Activated naive CD4-positive, alpha-beta T cell treated with anti-CD3 and anti-CD28 coated beads, Interleukin-2, amount 50 U/mL, for 16 hours (primary cell): ENCODE measurements around the gene HTR5A.
"Not testable (repeated sequence)": the region's sequence is repeated elsewhere in the genome, so short reads cannot be mapped to it uniquely, and the experiment has no call there.

Experiments
- DNase-seq: peaks from one replicate; pipeline ENCODE4 v3.0.0-alpha.2; 2020

The HTR5A gene

GRCh38 chr7:155069992-155070751 is at the start of gene HTR5A:
TSS of gene HTR5A (plus strand) at chr7:155070324. CDS start at chr7:155070900, 576 bp downstream.
- peak; percentile 81 for DNase-seq

- no peak for DNase-seq
These were observed 49.1 kb upstream of the HTR5A start for GRCh38 chr7:155020996-155021395.

- DNase-seq = no peak
These were observed 48.4 kb upstream of the HTR5A start for GRCh38 chr7:155021699-155022145.

GRCh38 chr7:155027879-155028278 is 42.2 kb upstream of the HTR5A start:
- no peak for DNase-seq

GRCh38 chr7:155032978-155033377 is 37.1 kb upstream of the HTR5A start:
- DNase-seq = no peak

GRCh38 chr7:155034495-155034894 is 35.6 kb upstream of the HTR5A start:
- not testable (repeated sequence) for DNase-seq

- DNase-seq = no peak
These were observed 31.8 kb upstream of the HTR5A start for GRCh38 chr7:155038335-155038734.

GRCh38 chr7:155043756-155044155 is 26.4 kb upstream of the HTR5A start:
- DNase-seq = no peak

GRCh38 chr7:155048006-155048405 is 22.1 kb upstream of the HTR5A start:
- DNase-seq = no peak

GRCh38 chr7:155051355-155051754 is 18.8 kb upstream of the HTR5A start:
- no peak for DNase-seq

GRCh38 chr7:155053002-155053401 is 17.1 kb upstream of the HTR5A start:
- DNase-seq = no peak

- DNase-seq = no peak
These were observed 15.4 kb upstream of the HTR5A start for GRCh38 chr7:155054761-155055160.

GRCh38 chr7:155057076-155057475 is 13.0 kb upstream of the HTR5A start:
- DNase-seq = no peak

GRCh38 chr7:155058896-155059295 is 11.2 kb upstream of the HTR5A start:
- no peak for DNase-seq

GRCh38 chr7:155059703-155060102 is 10.4 kb upstream of the HTR5A start:
- no peak for DNase-seq

- DNase-seq = no peak
These were observed 7.7 kb upstream of the HTR5A start for GRCh38 chr7:155062411-155062810.

- DNase-seq = no peak
These were observed 5.9 kb upstream of the HTR5A start for GRCh38 chr7:155064186-155064585.

- DNase-seq = no peak
These were observed 3.6 kb upstream of the HTR5A start for GRCh38 chr7:155066417-155066950.

- DNase-seq = no peak
These were observed 1.1 kb downstream of the HTR5A start for GRCh38 chr7:155071121-155071651.

GRCh38 chr7:155071916-155072571 is 1.9 kb downstream of the HTR5A start:
- DNase-seq = no peak

GRCh38 chr7:155073922-155074321 is 3.8 kb downstream of the HTR5A start:
- no peak for DNase-seq

- no peak for DNase-seq
These were observed 13.9 kb downstream of the HTR5A start for GRCh38 chr7:155084021-155084420.

- DNase-seq = no peak
These were observed 14.8 kb downstream of the HTR5A start for GRCh38 chr7:155084969-155085368.

- DNase-seq = no peak
These were observed 20.6 kb downstream of the HTR5A start for GRCh38 chr7:155090684-155091083.
